Skeletal muscle tissue (tissue), 4 donors: ENCODE measurements around the gene FRMD7. TPM values are rescaled to one million over a fixed set of nuclear protein-coding genes. Genes with fewer than 3 reads are reported as not detected.

Experiments
- H3K27ac ChIP-seq: one replicate; pipeline ENCODE4 v1.7.0; 2013; ENCODE audit warnings: mild to moderate bottlenecking, low read depth, low read length, inconsistent platforms
- H3K27me3 ChIP-seq, 3 donors: one replicate each; pipeline ENCODE4 v1.7.0; 2013; ENCODE audit warnings: low read length in 3 of 3; ENCODE audit not compliant: control insufficient read depth in 3 of 3, insufficient read depth in 3 of 3
- H3K36me3 ChIP-seq, 3 donors: one replicate each; pipeline ENCODE4 v1.7.0; 2013; ENCODE audit warnings: low read length in 3 of 3; ENCODE audit not compliant: control insufficient read depth in 3 of 3, insufficient read depth in 3 of 3
- H3K4me1 ChIP-seq, 3 donors: one replicate each; pipeline ENCODE4 v1.7.0; 2013; ENCODE audit warnings: low read length in 3 of 3, mild to moderate bottlenecking in 3 of 3; ENCODE audit not compliant: control insufficient read depth in 3 of 3, insufficient read depth in 3 of 3
- H3K4me3 ChIP-seq, 3 donors: one replicate each; pipeline ENCODE4 v1.7.0; 2013; ENCODE audit warnings: low read length in 3 of 3
- H3K9ac ChIP-seq, 3 donors: one replicate each; pipeline ENCODE4 v1.7.0; 2013; ENCODE audit warnings: low read length in 3 of 3, mild to moderate bottlenecking in 3 of 3, moderate library complexity in 2 of 3, low read depth in 1 of 3
- H3K9me3 ChIP-seq, 3 donors: one replicate each; pipeline ENCODE4 v1.7.0; 2013; ENCODE audit warnings: low read length in 3 of 3; ENCODE audit not compliant: control insufficient read depth in 3 of 3
- total RNA-seq: library from RNA; depleted of rRNA; stranded (reverse); fragments of >200 nt; gene quantifications from one replicate; pipeline ENCODE4 v1.2.3, GENCODE V29; 2014
- donor health status: Osteomylitis.

Gene FRMD7
- total RNA-seq, 1 donor from 2014 or later = 0.52 TPM

DNA sequence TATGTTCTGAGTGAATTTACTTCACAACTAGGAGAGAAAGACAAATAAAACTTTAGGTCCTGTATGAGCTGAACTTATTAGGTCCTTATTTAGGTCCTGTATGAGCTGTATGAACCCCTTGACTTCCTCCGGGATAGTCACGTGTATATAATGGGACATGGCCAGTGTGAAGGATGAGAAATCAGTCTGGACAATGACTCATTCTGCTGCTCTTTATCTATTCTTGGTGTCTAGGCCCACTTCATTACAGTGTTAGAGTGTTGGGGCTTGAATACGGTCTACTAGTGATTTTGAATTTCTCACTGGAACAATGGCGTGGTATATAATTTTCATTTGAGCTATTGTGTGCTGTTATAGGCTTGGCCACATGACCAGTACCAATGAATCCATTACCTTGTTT, 82.9 kb downstream of the FRMD7 start:
- Histone ChIP-seq H3K27ac (no peak overlapping the region), H3K4me1 (no peaks in the 10 kb centered on the region), H3K27me3 (peaks cover 0 to 5% (median 0%) of the 10 kb centered on the region in 3 donors), H3K9me3 (no peaks in the 10 kb centered on the region), H3K9ac (no peak overlapping the region), H3K4me3 (no peak overlapping the region), H3K36me3 (no peaks in the 10 kb centered on the region)

GRCh38 chrX:132043977-132044376, 83.8 kb downstream of the FRMD7 start:
- no peak overlapping the region for H3K27ac ChIP-seq
- no peak overlapping the region for H3K4me3 ChIP-seq
- no peak overlapping the region for H3K9ac ChIP-seq
- no peaks in the 10 kb centered on the region for H3K4me1 ChIP-seq
- H3K9me3 ChIP-seq = no peaks in the 10 kb centered on the region
- peaks cover 0 to 5% (median 0%) of the 10 kb centered on the region in 3 donors for H3K27me3 ChIP-seq
- H3K36me3 ChIP-seq = no peaks in the 10 kb centered on the region

DNA sequence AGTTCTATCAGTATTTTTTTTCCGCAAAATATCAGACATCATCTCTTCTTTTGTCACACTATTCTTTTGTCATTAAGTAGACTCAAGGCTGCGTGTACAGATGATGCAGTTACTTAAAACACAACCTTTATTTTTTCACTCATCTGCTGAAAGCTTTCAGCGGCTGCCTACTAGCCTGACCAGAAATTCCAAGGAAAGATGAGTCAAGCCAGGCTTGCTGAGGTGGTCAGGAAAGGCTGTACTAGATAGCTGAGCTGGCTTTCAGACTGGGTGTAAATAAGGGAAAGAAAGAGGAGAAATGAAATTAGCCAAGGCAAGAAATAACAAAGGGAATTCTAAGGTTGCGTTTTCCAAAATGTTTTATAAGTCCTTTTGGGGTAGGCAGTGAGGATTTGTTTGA, 86.8 kb downstream of the FRMD7 start:
- Histone ChIP-seq H3K4me3 (no peak overlapping the region), H3K27me3 (peaks cover 0 to 5% (median 0%) of the 10 kb centered on the region in 3 donors), H3K36me3 (no peaks in the 10 kb centered on the region), H3K27ac (no peak overlapping the region), H3K9ac (no peak overlapping the region), H3K4me1 (no peaks in the 10 kb centered on the region), H3K9me3 (no peaks in the 10 kb centered on the region)

- H3K36me3 ChIP-seq = no peaks in the 10 kb centered on the region
- peaks cover 0 to 5% (median 0%) of the 10 kb centered on the region in 3 donors for H3K27me3 ChIP-seq
- H3K4me1 ChIP-seq = no peaks in the 10 kb centered on the region
- no peak overlapping the region for H3K4me3 ChIP-seq
- no peak overlapping the region for H3K27ac ChIP-seq
- no peaks in the 10 kb centered on the region for H3K9me3 ChIP-seq
- H3K9ac ChIP-seq = no peak overlapping the region
Measured at GRCh38 chrX:132040066-132040465, 87.8 kb downstream of the FRMD7 start.

GRCh38 chrX:132037479-132037993, 90.3 kb downstream of the FRMD7 start:
- no peaks in the 10 kb centered on the region for H3K36me3 ChIP-seq
- H3K9me3 ChIP-seq = no peaks in the 10 kb centered on the region
- peaks cover 0 to 5% (median 0%) of the 10 kb centered on the region in 3 donors for H3K27me3 ChIP-seq
- H3K4me1 ChIP-seq = no peaks in the 10 kb centered on the region
- no peak overlapping the region for H3K4me3 ChIP-seq
- no peak overlapping the region for H3K9ac ChIP-seq
- no peak overlapping the region for H3K27ac ChIP-seq

- Histone ChIP-seq H3K4me3 (no peak overlapping the region), H3K9ac (no peak overlapping the region), H3K36me3 (no peaks in the 10 kb centered on the region), H3K4me1 (no peaks in the 10 kb centered on the region), H3K9me3 (no peaks in the 10 kb centered on the region), H3K27me3 (no peaks in the 10 kb centered on the region), H3K27ac (no peak overlapping the region)
Measured at GRCh38 chrX:132034648-132035047, 93.2 kb downstream of the FRMD7 start.

GRCh38 chrX:132033166-132033565, 94.7 kb downstream of the FRMD7 start:
- no peak overlapping the region for H3K9ac ChIP-seq
- H3K27ac ChIP-seq = no peak overlapping the region
- no peaks in the 10 kb centered on the region for H3K27me3 ChIP-seq
- H3K4me1 ChIP-seq = no peaks in the 10 kb centered on the region
- H3K9me3 ChIP-seq = no peaks in the 10 kb centered on the region
- no peaks in the 10 kb centered on the region for H3K36me3 ChIP-seq
- H3K4me3 ChIP-seq = no peak overlapping the region

DNA sequence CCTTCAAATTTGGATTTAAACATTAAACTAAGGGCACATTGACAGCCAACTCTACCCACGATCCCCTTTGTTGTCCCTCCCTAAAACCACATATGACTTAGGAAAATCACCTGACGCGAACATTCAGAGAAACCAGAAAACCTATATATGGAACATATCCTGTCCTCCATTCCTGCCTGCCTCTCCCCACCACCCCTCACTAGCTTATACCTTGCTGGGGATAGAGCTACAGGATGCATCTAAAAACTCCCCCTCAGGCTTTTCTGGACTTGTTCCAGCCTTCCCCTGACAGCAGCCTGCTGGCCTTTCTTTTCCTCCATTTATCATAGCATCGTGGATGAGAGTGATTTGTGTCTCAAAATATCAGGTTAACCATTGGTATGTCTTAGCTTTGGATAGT, 96.0 kb downstream of the FRMD7 start:
- H3K9ac ChIP-seq = no peak overlapping the region
- H3K27me3 ChIP-seq = peaks cover 0 to 7% (median 0%) of the 10 kb centered on the region in 3 donors
- no peaks in the 10 kb centered on the region for H3K4me1 ChIP-seq
- no peak overlapping the region for H3K27ac ChIP-seq
- H3K4me3 ChIP-seq = no peak overlapping the region
- H3K9me3 ChIP-seq = no peaks in the 10 kb centered on the region
- no peaks in the 10 kb centered on the region for H3K36me3 ChIP-seq

GRCh38 chrX:132030264-132030663, 97.6 kb downstream of the FRMD7 start:
- peaks cover 0 to 7% (median 0%) of the 10 kb centered on the region in 3 donors for H3K27me3 ChIP-seq
- H3K9me3 ChIP-seq = no peaks in the 10 kb centered on the region
- H3K4me3 ChIP-seq = no peak overlapping the region
- no peak overlapping the region for H3K9ac ChIP-seq
- no peaks in the 10 kb centered on the region for H3K36me3 ChIP-seq
- H3K27ac ChIP-seq = no peak overlapping the region
- H3K4me1 ChIP-seq = no peaks in the 10 kb centered on the region
